ENCODE measurements around the gene GLB1L2.

GLB1L2 gene

GRCh38 chr11:134361661-134362060 is 29.9 kb downstream of the GLB1L2 start:
- no peak for ATAC-seq (ENCODE audit: insufficient read depth, low read depth)
- no peaks in the 10 kb centered on the region for H3K9me3 ChIP-seq (ENCODE audit: insufficient read depth, low read length, severe bottlenecking)
- H3K4me3 ChIP-seq (ENCODE audit: low read depth in 1 of 2, low read length in 2 of 2) = no peak overlapping the region
- H4K20me1 ChIP-seq (ENCODE audit: insufficient read depth, low read length) = peaks cover 3% of the 10 kb centered on the region; the same call in 1 of the 2 replicates
- DNase-seq = no peak
- no peak overlapping the region for H3K9ac ChIP-seq (ENCODE audit: low read depth, low read length)
- TF ChIP-seq EZH2 (IDR thresholded peaks at IDR 0.05; ENCODE audit: borderline replicate concordance, low read depth, low read length, severe bottlenecking) (no peak), CTCF (IDR thresholded peaks at IDR 0.05; ENCODE audit: borderline replicate concordance, extremely low read depth, low read length, poor library complexity, severe bottlenecking) (no peak)
- H3K4me1 ChIP-seq (ENCODE audit: insufficient read depth, low read length) = peaks cover 27% of the 10 kb centered on the region
- no peaks in the 10 kb centered on the region for H3K79me2 ChIP-seq (ENCODE audit: insufficient read depth, low read length)
- H3K4me2 ChIP-seq (ENCODE audit: insufficient read depth, low read length) = no peak overlapping the region
- H3K27me3 ChIP-seq (ENCODE audit: insufficient read depth, low read length, poor library complexity) = no peaks in the 10 kb centered on the region
- no peaks in the 10 kb centered on the region; the same call in 1 of the 2 replicates for H3K36me3 ChIP-seq (ENCODE audit: insufficient read depth, low read length)
- no peak overlapping the region for H2AFZ ChIP-seq (ENCODE audit: low read depth, low read length)
- no peak overlapping the region for H3K27ac ChIP-seq (ENCODE audit: low read length)

- no peak overlapping the region for H3K4me3 ChIP-seq (ENCODE audit: low read depth in 1 of 2, low read length in 2 of 2)
- H3K9ac ChIP-seq (ENCODE audit: low read depth, low read length) = no peak overlapping the region
- no peaks in the 10 kb centered on the region for H3K36me3 ChIP-seq (ENCODE audit: insufficient read depth, low read length)
- H3K4me2 ChIP-seq (ENCODE audit: insufficient read depth, low read length) = no peak overlapping the region
- H3K27me3 ChIP-seq (ENCODE audit: insufficient read depth, low read length, poor library complexity) = no peaks in the 10 kb centered on the region
- H3K79me2 ChIP-seq (ENCODE audit: insufficient read depth, low read length) = no peaks in the 10 kb centered on the region
- no peak for TF ChIP-seq CTCF (IDR thresholded peaks at IDR 0.05; ENCODE audit: borderline replicate concordance, extremely low read depth, low read length, poor library complexity, severe bottlenecking)
- TF ChIP-seq EZH2 (IDR thresholded peaks at IDR 0.05; ENCODE audit: borderline replicate concordance, low read depth, low read length, severe bottlenecking) = no peak
- H2AFZ ChIP-seq (ENCODE audit: low read depth, low read length) = no peak overlapping the region
- H4K20me1 ChIP-seq (ENCODE audit: insufficient read depth, low read length) = peaks cover 3% of the 10 kb centered on the region; the same call in 1 of the 2 replicates
- H3K9me3 ChIP-seq (ENCODE audit: insufficient read depth, low read length, severe bottlenecking) = no peaks in the 10 kb centered on the region
- H3K4me1 ChIP-seq (ENCODE audit: insufficient read depth, low read length) = peaks cover 27% of the 10 kb centered on the region
- ATAC-seq (ENCODE audit: insufficient read depth, low read depth) (no peak), DNase-seq (no peak)
- no peak overlapping the region for H3K27ac ChIP-seq (ENCODE audit: low read length)
These were observed 30.6 kb downstream of the GLB1L2 start for GRCh38 chr11:134362192-134362901.

- no peaks in the 10 kb centered on the region for H3K36me3 ChIP-seq (ENCODE audit: insufficient read depth, low read length)
- no peak overlapping the region for H3K4me3 ChIP-seq (ENCODE audit: low read depth in 1 of 2, low read length in 2 of 2)
- no peaks in the 10 kb centered on the region for H3K27me3 ChIP-seq (ENCODE audit: insufficient read depth, low read length, poor library complexity)
- DNase-seq (no peak), ATAC-seq (ENCODE audit: insufficient read depth, low read depth) (no peak)
- no peak for TF ChIP-seq EZH2 (IDR thresholded peaks at IDR 0.05; ENCODE audit: borderline replicate concordance, low read depth, low read length, severe bottlenecking)
- TF ChIP-seq CTCF (IDR thresholded peaks at IDR 0.05; ENCODE audit: borderline replicate concordance, extremely low read depth, low read length, poor library complexity, severe bottlenecking) = no peak
- H4K20me1 ChIP-seq (ENCODE audit: insufficient read depth, low read length) = peaks cover 3% of the 10 kb centered on the region; the same call in 1 of the 2 replicates
- no peak overlapping the region for H3K27ac ChIP-seq (ENCODE audit: low read length)
- H3K79me2 ChIP-seq (ENCODE audit: insufficient read depth, low read length) = no peaks in the 10 kb centered on the region
- no peak overlapping the region for H2AFZ ChIP-seq (ENCODE audit: low read depth, low read length)
- no peaks in the 10 kb centered on the region for H3K9me3 ChIP-seq (ENCODE audit: insufficient read depth, low read length, severe bottlenecking)
- peaks cover 27% of the 10 kb centered on the region for H3K4me1 ChIP-seq (ENCODE audit: insufficient read depth, low read length)
- no peak overlapping the region for H3K4me2 ChIP-seq (ENCODE audit: insufficient read depth, low read length)
- no peak overlapping the region for H3K9ac ChIP-seq (ENCODE audit: low read depth, low read length)
These were observed 31.4 kb downstream of the GLB1L2 start for GRCh38 chr11:134363161-134363560.

Data from DND-41 (cell line).